ENCODE results near the gene TTC7B.

Gene TTC7B

GRCh38 chr14:90551070-90551704 is 265.0 kb downstream of the TTC7B start:
- Mint-ChIP-seq H3K27ac (no peak overlapping the region), H3K27me3 (ENCODE audit: low read depth, poor library complexity) (no peaks in the 10 kb centered on the region), H3K4me3 (no peak overlapping the region), H3K4me1 (peaks cover 39% of the 10 kb centered on the region), H3K36me3 (ENCODE audit: low read depth) (peaks cover 7% of the 10 kb centered on the region), H3K9me3 (peaks cover 3% of the 10 kb centered on the region)
- DNase-seq = no peak
- TF ChIP-seq CTCF (IDR thresholded peaks at IDR 0.05) = no peak

- no peak for TF ChIP-seq CTCF (IDR thresholded peaks at IDR 0.05)
- H3K27me3 Mint-ChIP-seq (ENCODE audit: low read depth, poor library complexity) = no peaks in the 10 kb centered on the region
- H3K4me3 Mint-ChIP-seq = no peak overlapping the region
- H3K36me3 Mint-ChIP-seq (ENCODE audit: low read depth) = peaks cover 7% of the 10 kb centered on the region
- peaks cover 3% of the 10 kb centered on the region for H3K9me3 Mint-ChIP-seq
- DNase-seq = no peak
- peaks cover 37% of the 10 kb centered on the region for H3K4me1 Mint-ChIP-seq
- H3K27ac Mint-ChIP-seq = no peak overlapping the region
Measured at GRCh38 chr14:90549794-90550641, 266.2 kb downstream of the TTC7B start.

GRCh38 chr14:90548455-90548854 is 267.8 kb downstream of the TTC7B start:
- DNase-seq = no peak
- Mint-ChIP-seq H3K36me3 (ENCODE audit: low read depth) (peaks cover 7% of the 10 kb centered on the region), H3K4me1 (peaks cover 34% of the 10 kb centered on the region), H3K4me3 (no peak overlapping the region), H3K27me3 (ENCODE audit: low read depth, poor library complexity) (no peaks in the 10 kb centered on the region), H3K9me3 (peaks cover 3% of the 10 kb centered on the region), H3K27ac (no peak overlapping the region)
- TF ChIP-seq CTCF (IDR thresholded peaks at IDR 0.05) = no peak

- no peak overlapping the region for H3K4me3 Mint-ChIP-seq
- peaks cover 3% of the 10 kb centered on the region for H3K9me3 Mint-ChIP-seq
- no peak overlapping the region for H3K27ac Mint-ChIP-seq
- H3K4me1 Mint-ChIP-seq = peaks cover 37% of the 10 kb centered on the region
- H3K27me3 Mint-ChIP-seq (ENCODE audit: low read depth, poor library complexity) = no peaks in the 10 kb centered on the region
- H3K36me3 Mint-ChIP-seq (ENCODE audit: low read depth) = peaks cover 7% of the 10 kb centered on the region
- no peak for DNase-seq
- TF ChIP-seq CTCF (IDR thresholded peaks at IDR 0.05) = no peak
Measured at GRCh38 chr14:90547968-90548367, 268.3 kb downstream of the TTC7B start.

DNA sequence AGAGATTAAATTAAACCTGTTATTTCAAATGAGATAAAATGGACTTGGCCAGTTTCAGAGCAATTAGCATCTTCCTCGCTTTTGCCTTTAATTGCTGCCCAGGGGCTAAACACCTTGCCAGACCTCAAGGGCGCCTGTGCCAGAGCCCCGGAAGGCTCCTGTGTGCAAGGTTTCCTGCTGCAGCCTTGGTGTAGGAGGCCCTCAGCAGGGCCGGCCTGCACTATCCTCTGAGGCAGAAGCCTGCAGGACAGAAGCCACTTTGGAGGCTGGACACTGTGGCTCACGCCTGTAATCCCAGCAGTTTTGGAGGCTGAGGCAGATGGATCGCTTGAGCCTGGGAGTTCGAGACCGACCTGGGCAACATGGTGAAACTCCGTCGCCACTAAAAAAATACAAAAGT is 269.0 kb downstream of the TTC7B start:
- Mint-ChIP-seq H3K4me3 (no peak overlapping the region), H3K9me3 (peaks cover 3% of the 10 kb centered on the region), H3K36me3 (ENCODE audit: low read depth) (peaks cover 7% of the 10 kb centered on the region), H3K4me1 (peaks cover 33% of the 10 kb centered on the region), H3K27me3 (ENCODE audit: low read depth, poor library complexity) (no peaks in the 10 kb centered on the region), H3K27ac (no peak overlapping the region)
- DNase-seq = no peak
- no peak for TF ChIP-seq CTCF (IDR thresholded peaks at IDR 0.05)
